ENCODE measurements around the gene GPS2.

- TF ChIP-seq, protein P1, sequence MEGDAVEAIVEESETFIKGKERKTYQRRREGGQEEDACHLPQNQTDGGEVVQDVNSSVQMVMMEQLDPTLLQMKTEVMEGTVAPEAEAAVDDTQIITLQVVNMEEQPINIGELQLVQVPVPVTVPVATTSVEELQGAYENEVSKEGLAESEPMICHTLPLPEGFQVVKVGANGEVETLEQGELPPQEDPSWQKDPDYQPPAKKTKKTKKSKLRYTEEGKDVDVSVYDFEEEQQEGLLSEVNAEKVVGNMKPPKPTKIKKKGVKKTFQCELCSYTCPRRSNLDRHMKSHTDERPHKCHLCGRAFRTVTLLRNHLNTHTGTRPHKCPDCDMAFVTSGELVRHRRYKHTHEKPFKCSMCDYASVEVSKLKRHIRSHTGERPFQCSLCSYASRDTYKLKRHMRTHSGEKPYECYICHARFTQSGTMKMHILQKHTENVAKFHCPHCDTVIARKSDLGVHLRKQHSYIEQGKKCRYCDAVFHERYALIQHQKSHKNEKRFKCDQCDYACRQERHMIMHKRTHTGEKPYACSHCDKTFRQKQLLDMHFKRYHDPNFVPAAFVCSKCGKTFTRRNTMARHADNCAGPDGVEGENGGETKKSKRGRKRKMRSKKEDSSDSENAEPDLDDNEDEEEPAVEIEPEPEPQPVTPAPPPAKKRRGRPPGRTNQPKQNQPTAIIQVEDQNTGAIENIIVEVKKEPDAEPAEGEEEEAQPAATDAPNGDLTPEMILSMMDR (IDR thresholded peaks at IDR 0.05; ENCODE audit: low read depth, low read length, poor library complexity, severe bottlenecking) = no peak
- TF ChIP-seq EZH2phosphoT487 (IDR thresholded peaks at IDR 0.05; ENCODE audit: borderline replicate concordance, low read length) = no peak
These were observed 33.5 kb upstream of the GPS2 start for GRCh38 chr17:7348478-7349242.
